ENCODE data around the gene EPS8L3.

DNA sequence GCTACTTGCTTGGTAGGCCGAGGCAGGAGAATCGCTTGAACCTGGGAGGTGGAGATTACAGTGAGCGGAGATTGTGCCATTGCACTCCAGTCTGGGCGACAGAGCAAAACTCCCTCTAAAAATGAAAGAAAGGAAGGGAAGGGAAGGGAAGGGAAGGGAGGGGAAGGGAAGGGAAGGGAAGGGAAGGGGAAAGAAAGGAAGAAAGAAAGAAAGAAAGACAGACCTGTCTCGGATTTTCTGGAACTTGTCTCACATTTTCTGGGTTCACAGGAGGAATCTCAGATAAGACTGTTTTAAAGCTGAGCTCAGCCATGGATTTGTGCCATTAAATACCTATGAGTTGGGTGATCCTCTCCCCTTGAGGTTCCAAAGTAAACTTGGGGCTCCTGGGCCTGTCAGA lies 38.8 kb downstream of the EPS8L3 start:
- TF ChIP-seq, protein P1, sequence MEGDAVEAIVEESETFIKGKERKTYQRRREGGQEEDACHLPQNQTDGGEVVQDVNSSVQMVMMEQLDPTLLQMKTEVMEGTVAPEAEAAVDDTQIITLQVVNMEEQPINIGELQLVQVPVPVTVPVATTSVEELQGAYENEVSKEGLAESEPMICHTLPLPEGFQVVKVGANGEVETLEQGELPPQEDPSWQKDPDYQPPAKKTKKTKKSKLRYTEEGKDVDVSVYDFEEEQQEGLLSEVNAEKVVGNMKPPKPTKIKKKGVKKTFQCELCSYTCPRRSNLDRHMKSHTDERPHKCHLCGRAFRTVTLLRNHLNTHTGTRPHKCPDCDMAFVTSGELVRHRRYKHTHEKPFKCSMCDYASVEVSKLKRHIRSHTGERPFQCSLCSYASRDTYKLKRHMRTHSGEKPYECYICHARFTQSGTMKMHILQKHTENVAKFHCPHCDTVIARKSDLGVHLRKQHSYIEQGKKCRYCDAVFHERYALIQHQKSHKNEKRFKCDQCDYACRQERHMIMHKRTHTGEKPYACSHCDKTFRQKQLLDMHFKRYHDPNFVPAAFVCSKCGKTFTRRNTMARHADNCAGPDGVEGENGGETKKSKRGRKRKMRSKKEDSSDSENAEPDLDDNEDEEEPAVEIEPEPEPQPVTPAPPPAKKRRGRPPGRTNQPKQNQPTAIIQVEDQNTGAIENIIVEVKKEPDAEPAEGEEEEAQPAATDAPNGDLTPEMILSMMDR (conservative IDR thresholded peaks at IDR 0.05 in 1 of 2, IDR thresholded peaks at IDR 0.05 in 1 of 2; ENCODE audit: extremely low read depth in 1 of 2, insufficient read depth in 1 of 2, low read depth in 1 of 2, low read length in 2 of 2): no peak
- no peak for TF ChIP-seq EZH2 (IDR thresholded peaks at IDR 0.05; ENCODE audit: borderline replicate concordance, low read length)
